Neural cell (in vitro differentiated cells): ENCODE results near the gene EYS.

Source experiments
- REST ChIP-seq: IDR thresholded peaks from 2 replicates; pipeline ENCODE4 v1.6.1; 2012; ENCODE audit warnings: borderline replicate concordance
- SMC3 ChIP-seq: fragments of 450-650 bp; conservative IDR thresholded peaks from 2 replicates; pipeline ENCODE4 v1.6.1; 2014; ENCODE audit warnings: antibody characterized with exemption, mild to moderate bottlenecking, moderate library complexity; ENCODE audit not compliant: poor library complexity

- TF ChIP-seq SMC3 = no peak
- TF ChIP-seq REST = no peak
Measured at GRCh38 chr6:64186592-64186991, 1520.4 kb downstream of the EYS start.
